Naive thymus-derived CD4-positive, alpha-beta T cell (primary cell): Measurements from ENCODE around the gene FAM234A. TPM values are rescaled to one million over a fixed set of nuclear protein-coding genes. Genes with fewer than 3 reads are reported as not detected.

Experiments used
- polyA plus RNA-seq, 2 donors: library from polyadenylated mRNA; unstranded; fragments of 300-500 nt; fragmentation: Illumina TruSeq; gene quantifications; one replicate each; pipeline ENCODE4 v1.2.3, GENCODE V29; 2021
- total RNA-seq, 6 experiments: library from RNA in 5 of 6; stranded (reverse) in 5 of 6; gene quantifications; 1 replicate in 5 of 6; 2 replicates in 1 of 6; pipeline ENCODE4 v1.2.3 and lab custom pipeline; 2021 to 2026

Gene FAM234A
- total and polyA plus RNA-seq, 7 experiments from 2014 or later: 30.4 to 43.9 (median 32.9) TPM

Other genes starting within 250 kb of the FAM234A start
- 10 to 100 TPM in 4 of 5 experiments, 1 to 10 TPM in 1; 8.5 to 45.4 (median 18.9) TPM for gene POLR3K, start 181.2 kb upstream of the FAM234A start, total RNA-seq
- 10 to 100 TPM; 20.4 to 28.6 TPM for gene POLR3K, start 181.2 kb upstream of the FAM234A start, polyA plus RNA-seq
- 10 to 100 TPM in 4 of 5 experiments, 1 to 10 TPM in 1; 9.8 to 57.4 (median 11.7) TPM for gene SNRNP25, start 181.0 kb upstream of the FAM234A start, total RNA-seq
- gene SNRNP25, start 181.0 kb upstream of the FAM234A start, polyA plus RNA-seq: 10 to 100 TPM; 20.5 to 21.5 TPM
- 1 to 10 TPM in 1 of 5 experiments, under 1 TPM in 1, not detected in 3; 0.66 to 1.6 TPM for gene RHBDF1, start 162.2 kb upstream of the FAM234A start, total RNA-seq
- gene RHBDF1, start 162.2 kb upstream of the FAM234A start, polyA plus RNA-seq: not detected
- 10 to 100 TPM; 17.5 to 59.5 (median 25.4) TPM for gene MPG, start 156.6 kb upstream of the FAM234A start, total RNA-seq
- gene MPG, start 156.6 kb upstream of the FAM234A start, polyA plus RNA-seq: 10 to 100 TPM; 50.5 to 52.3 TPM
- 10 to 100 TPM; 33.7 to 53.1 (median 38.0) TPM for gene NPRL3, start 96.1 kb upstream of the FAM234A start, total RNA-seq
- 10 to 100 TPM in 1 of 2 donors, 1 to 10 TPM in 1; 9.9 to 19.6 TPM for gene NPRL3, start 96.1 kb upstream of the FAM234A start, polyA plus RNA-seq
- not detected for gene HBZ, start 82.2 kb upstream of the FAM234A start, total RNA-seq
- not detected for gene HBZ, start 82.2 kb upstream of the FAM234A start, polyA plus RNA-seq
- gene HBM, start 68.8 kb upstream of the FAM234A start, total RNA-seq: not detected
- not detected for gene HBM, start 68.8 kb upstream of the FAM234A start, polyA plus RNA-seq
- 10 to 100 TPM in 1 of 5 experiments, 1 to 10 TPM in 1, under 1 TPM in 1, not detected in 2; 0.68 to 10.4 (median 1.1) TPM for gene HBA2, start 61.9 kb upstream of the FAM234A start, total RNA-seq
- gene HBA2, start 61.9 kb upstream of the FAM234A start, polyA plus RNA-seq: under 1 TPM in 1 of 2 donors, not detected in 1; 0.63 TPM
- gene HBA1, start 58.1 kb upstream of the FAM234A start, total RNA-seq: 10 to 100 TPM in 1 of 5 experiments, 1 to 10 TPM in 2, not detected in 2; 1.1 to 33.5 (median 2.2) TPM
- gene HBA1, start 58.1 kb upstream of the FAM234A start, polyA plus RNA-seq: not detected
- gene HBQ1, start 54.4 kb upstream of the FAM234A start, total RNA-seq: not detected
- not detected for gene HBQ1, start 54.4 kb upstream of the FAM234A start, polyA plus RNA-seq
- gene LUC7L, start 5.4 kb upstream of the FAM234A start, total RNA-seq: 100 to 1,000 TPM in 4 of 5 experiments, 10 to 100 TPM in 1; 64.7 to 177 (median 154) TPM
- 10 to 100 TPM in 1 of 2 donors, 1 to 10 TPM in 1; 6.9 to 16.3 TPM for gene LUC7L, start 5.4 kb upstream of the FAM234A start, polyA plus RNA-seq
- under 1 TPM in 2 of 5 experiments, not detected in 3; 0.17 to 0.22 TPM for gene RGS11, start 41.1 kb downstream of the FAM234A start, total RNA-seq
- gene RGS11, start 41.1 kb downstream of the FAM234A start, polyA plus RNA-seq: not detected
- gene ARHGDIG, start 45.8 kb downstream of the FAM234A start, total RNA-seq: 1 to 10 TPM in 3 of 5 experiments, not detected in 2; 1.2 to 2.1 (median 1.4) TPM
- not detected for gene ARHGDIG, start 45.8 kb downstream of the FAM234A start, polyA plus RNA-seq
- under 1 TPM in 1 of 5 experiments, not detected in 4; 0.42 TPM for gene PDIA2, start 48.3 kb downstream of the FAM234A start, total RNA-seq
- not detected for gene PDIA2, start 48.3 kb downstream of the FAM234A start, polyA plus RNA-seq
- 10 to 100 TPM; 25.6 to 45.9 (median 37.5) TPM for gene AXIN1, start 117.9 kb downstream of the FAM234A start, total RNA-seq
- gene AXIN1, start 117.9 kb downstream of the FAM234A start, polyA plus RNA-seq: 1 to 10 TPM; 1.2 to 2.5 TPM
- gene MRPL28, start 135.7 kb downstream of the FAM234A start, total RNA-seq: 10 to 100 TPM; 21.9 to 86.2 (median 26.5) TPM
- gene MRPL28, start 135.7 kb downstream of the FAM234A start, polyA plus RNA-seq: 10 to 100 TPM; 44.1 to 71.7 TPM
- gene PGAP6, start 147.2 kb downstream of the FAM234A start, total RNA-seq: 100 to 1,000 TPM in 1 of 5 experiments, 10 to 100 TPM in 4; 32.2 to 107 (median 89.4) TPM
- 10 to 100 TPM; 17.0 to 52.4 TPM for gene PGAP6, start 147.2 kb downstream of the FAM234A start, polyA plus RNA-seq
- gene NME4, start 162.4 kb downstream of the FAM234A start, total RNA-seq: 10 to 100 TPM; 40.2 to 58.1 (median 42.9) TPM
- 10 to 100 TPM; 76.7 to 88.6 TPM for gene NME4, start 162.4 kb downstream of the FAM234A start, polyA plus RNA-seq
- 10 to 100 TPM in 3 of 5 experiments, 1 to 10 TPM in 2; 7.9 to 13.8 (median 11.6) TPM for gene DECR2, start 167.1 kb downstream of the FAM234A start, total RNA-seq
- gene DECR2, start 167.1 kb downstream of the FAM234A start, polyA plus RNA-seq: 1 to 10 TPM; 7.8 to 7.9 TPM
- 10 to 100 TPM; 37.9 to 53.0 (median 45.5) TPM for gene RAB11FIP3, start 190.8 kb downstream of the FAM234A start, total RNA-seq
- gene RAB11FIP3, start 190.8 kb downstream of the FAM234A start, polyA plus RNA-seq: 1 to 10 TPM in 1 of 2 donors, under 1 TPM in 1; 0.71 to 4.0 TPM